IMR-90 (cell line): Measurements from ENCODE around the gene KPNA3. TPM values are rescaled to one million over a fixed set of nuclear protein-coding genes. Genes with fewer than 3 reads are reported as not detected.

Experiments
- ATAC-seq: fragments of 200-7000 bp; cut with Tn5 transposase; 2 replicates; pipeline ENCODE4 v1.9.1; 2020; ENCODE audit warnings: low read depth, mild to moderate bottlenecking, moderate library complexity
- BruUV-seq: library from RNA; stranded (reverse); fragments of 400-500 nt; replicated peaks from 2 replicates; lab custom pipeline; 2021; lab: Mats Ljungman, UMichigan
- CTCF ChIA-PET: fragments of 300-600 bp; formaldehyde crosslinking; extraction: SDS; loops from one replicate; lab custom pipeline; 2021; ENCODE audit warnings: antibody characterized with exemption; lab: Yijun Ruan, JAX
- POLR2A ChIA-PET: fragments of 300-600 bp; sonication (Branson Sonifier 250); formaldehyde crosslinking; loops from one replicate; lab custom pipeline; 2022; ENCODE audit warnings: antibody characterized with exemption; ENCODE audit not compliant: unreplicated experiment; lab: Charles Lee
- DNase-seq: peaks from one replicate; pipeline ENCODE4 v3.0.0; 2013
- H2AFZ ChIP-seq: replicated peaks from 2 replicates; pipeline ENCODE3; 2013; ENCODE audit warnings: low read length, mild to moderate bottlenecking; ENCODE audit not compliant: poor library complexity
- H2AK5ac ChIP-seq: 2 replicates; pipeline ENCODE4 v1.6.1; 2013; ENCODE audit warnings: low read depth, low read length, inconsistent platforms
- H2AK9ac ChIP-seq: replicated peaks from 2 replicates; pipeline ENCODE3; 2013; ENCODE audit warnings: mild to moderate bottlenecking, low read depth, low read length, moderate library complexity; ENCODE audit not compliant: poor library complexity
- H2BK120ac ChIP-seq: 2 replicates; pipeline ENCODE4 v1.6.1; 2013; ENCODE audit warnings: low read depth, low read length, inconsistent platforms
- H2BK15ac ChIP-seq: 3 replicates; pipeline ENCODE4 v1.6.1; 2013; ENCODE audit warnings: low read depth, low read length, inconsistent platforms
- H2BK20ac ChIP-seq: 2 replicates; pipeline ENCODE4 v1.6.1; 2013; ENCODE audit warnings: low read depth, mild to moderate bottlenecking, inconsistent platforms, low read length, moderate library complexity
- H2BK5ac ChIP-seq: 2 replicates; pipeline ENCODE4 v1.6.1; 2013; ENCODE audit warnings: mild to moderate bottlenecking, low read depth, low read length, inconsistent platforms; ENCODE audit not compliant: poor library complexity, severe bottlenecking
- H3K14ac ChIP-seq: replicated peaks from 2 replicates; pipeline ENCODE4 v1.6.1; 2013; ENCODE audit warnings: low read depth, low read length, inconsistent platforms
- H3K18ac ChIP-seq: 2 replicates; pipeline ENCODE4 v1.6.1; 2013; ENCODE audit warnings: low read depth, low read length, control low read depth
- H3K23ac ChIP-seq: 2 replicates; pipeline ENCODE4 v1.6.1; 2013; ENCODE audit warnings: low read depth, low read length, inconsistent platforms
- H3K27ac ChIP-seq: 2 replicates; pipeline ENCODE4 v1.5.1; 2013; ENCODE audit warnings: mild to moderate bottlenecking, control low read depth, low read length; ENCODE audit not compliant: insufficient read depth
- H3K27me3 ChIP-seq: 2 replicates; pipeline ENCODE4 v1.6.1; 2013; ENCODE audit warnings: low read length; ENCODE audit not compliant: control insufficient read depth, insufficient read depth
- H3K36me3 ChIP-seq: 2 replicates; pipeline ENCODE4 v1.6.1; 2013; ENCODE audit warnings: low read length, mixed read lengths; ENCODE audit not compliant: control insufficient read depth, insufficient read depth
- H3K4ac ChIP-seq: 2 replicates; pipeline ENCODE4 v1.6.1; 2013; ENCODE audit warnings: low read depth, low read length, inconsistent platforms
- H3K4me1 ChIP-seq: 2 replicates; pipeline ENCODE4 v1.6.1; 2013; ENCODE audit warnings: low read length, mixed read lengths; ENCODE audit not compliant: control insufficient read depth, insufficient read depth
- H3K4me2 ChIP-seq: 2 replicates; pipeline ENCODE4 v1.6.1; 2013; ENCODE audit warnings: low read depth, mild to moderate bottlenecking, control low read depth, low read length, moderate library complexity
- H3K4me3 ChIP-seq: 2 replicates; pipeline ENCODE4 v1.5.1; 2013; ENCODE audit warnings: low read depth, mild to moderate bottlenecking, control low read depth, low read length, moderate library complexity; ENCODE audit not compliant: insufficient read depth
- H3K56ac ChIP-seq: 2 replicates; pipeline ENCODE4 v1.6.1; 2013; ENCODE audit warnings: low read length, inconsistent platforms; ENCODE audit not compliant: insufficient read depth; ENCODE audit errors: extremely low read depth
- H3K79me1 ChIP-seq, 2 experiments: 2 replicates each; pipeline ENCODE4 v1.6.1; 2013; ENCODE audit warnings: low read length in 2 of 2, inconsistent platforms in 1 of 2, low read depth in 1 of 2
- H3K9ac ChIP-seq: 2 replicates; pipeline ENCODE4 v1.6.1; 2013; ENCODE audit warnings: low read depth, low read length, control low read depth
- H3K9me1 ChIP-seq: 2 replicates; pipeline ENCODE4 v1.6.1; 2013; ENCODE audit warnings: low read length, inconsistent platforms; ENCODE audit not compliant: insufficient read depth
- H3K9me3 ChIP-seq: 2 replicates; pipeline ENCODE4 v1.6.1; 2013; ENCODE audit warnings: low read length; ENCODE audit not compliant: control insufficient read depth, insufficient read depth
- H4K20me1 ChIP-seq: 2 replicates; pipeline ENCODE4 v1.6.1; 2013; ENCODE audit warnings: low read length, inconsistent platforms; ENCODE audit not compliant: insufficient read depth
- H4K5ac ChIP-seq: 2 replicates; pipeline ENCODE4 v1.6.1; 2013; ENCODE audit warnings: mild to moderate bottlenecking, low read depth, low read length, control low read depth
- H4K8ac ChIP-seq, 2 experiments: 2 replicates each; pipeline ENCODE4 v1.6.1; 2013; ENCODE audit warnings: low read depth in 2 of 2, low read length in 2 of 2, control low read depth in 1 of 2, inconsistent platforms in 1 of 2
- H4K91ac ChIP-seq: 2 replicates; pipeline ENCODE4 v1.6.1; 2013; ENCODE audit warnings: low read depth, low read length, inconsistent platforms; ENCODE audit not compliant: insufficient read depth
- CEBPB ChIP-seq: IDR thresholded peaks from 2 replicates; pipeline ENCODE4 v1.6.1; 2012; ENCODE audit warnings: low read depth, low read length, improper control_type of control experiment
- CHD1 ChIP-seq: IDR thresholded peaks from 2 replicates; pipeline ENCODE4 v1.6.1; 2012; ENCODE audit warnings: low read depth, low read length, improper control_type of control experiment
- CTCF ChIP-seq: conservative IDR thresholded peaks from 2 replicates; pipeline ENCODE4 v1.5.1; 2012; ENCODE audit warnings: mild to moderate bottlenecking, low read depth, low read length, improper control_type of control experiment
- MAZ ChIP-seq: IDR thresholded peaks from 2 replicates; pipeline ENCODE4 v1.6.1; 2012; ENCODE audit warnings: low read depth, mild to moderate bottlenecking, low read length, improper control_type of control experiment, moderate library complexity, borderline replicate concordance
- MXI1 ChIP-seq: IDR thresholded peaks from 2 replicates; pipeline ENCODE4 v1.6.1; 2012; ENCODE audit warnings: low read depth, mild to moderate bottlenecking, low read length, moderate library complexity, borderline replicate concordance
- NFE2L2 ChIP-seq: fragments of 150-350 bp; IDR thresholded peaks from 2 replicates; pipeline ENCODE4 v1.6.1; 2016; ENCODE audit warnings: low read depth, mild to moderate bottlenecking, low read length
- RAD21 ChIP-seq: IDR thresholded peaks from 2 replicates; pipeline ENCODE4 v1.6.1; 2012; ENCODE audit warnings: low read length, improper control_type of control experiment
- RFX5 ChIP-seq: IDR thresholded peaks from 2 replicates; pipeline ENCODE4 v1.8.0; 2012; ENCODE audit warnings: low read depth, mild to moderate bottlenecking, low read length, moderate library complexity
- SMC3 ChIP-seq: fragments of 150-350 bp; IDR thresholded peaks from 2 replicates; pipeline ENCODE4 v1.6.1; 2016; ENCODE audit warnings: low read depth, mild to moderate bottlenecking, antibody characterized with exemption, low read length, moderate library complexity
- WGBS, 2 experiments: methylation state at CpG; one replicate each; pipeline versions ENCODE4 v1.1.5 to v1.1.7; 2013; ENCODE audit warnings: missing lambda C conversion rate in 2 of 2; ENCODE audit not compliant: insufficient read length in 1 of 2; ENCODE audit errors: extremely low coverage in 2 of 2; 5-methylcytosine and 5-hydroxymethylcytosine counted together
- dilution Hi-C: fragments of 300-500 bp; cut with HindIII; formaldehyde crosslinking; loops from one replicate; pipeline ENCODE4 v1.14.3; 2018; ENCODE audit warnings: low sequenced_read_pairs; ENCODE audit not compliant: unreplicated experiment
- in situ Hi-C: fragments of 300-500 bp; cut with MboI; formaldehyde crosslinking; loops from 3 replicates; pipeline ENCODE4 v1.14.3; 2019; ENCODE audit warnings: low sequenced_read_pairs, inconsistent platforms, mixed read lengths
- intact Hi-C: fragments of 100-400 bp; cut with micrococcal nuclease; formaldehyde crosslinking; loops from 2 replicates; pipeline ENCODE4 v1.10.0; 2022
- polyA plus RNA-seq, 3 experiments: library from polyadenylated mRNA; depleted of rRNA; stranded (reverse); fragments of >200 nt; gene quantifications; 2 replicates each; pipeline ENCODE4 v1.2.3, GENCODE V29; 2012; ENCODE audit warnings: low replicate concordance in 1 of 3
- total RNA-seq: library from RNA; depleted of rRNA; stranded (reverse); fragments of >200 nt; gene quantifications from 2 replicates; pipeline ENCODE4 v1.2.3, GENCODE V29; 2012

Gene KPNA3
- total and polyA plus RNA-seq, 2 of the 4 experiments (the other 2 are of a cell fraction): 25.3 to 48.6 TPM

DNA sequence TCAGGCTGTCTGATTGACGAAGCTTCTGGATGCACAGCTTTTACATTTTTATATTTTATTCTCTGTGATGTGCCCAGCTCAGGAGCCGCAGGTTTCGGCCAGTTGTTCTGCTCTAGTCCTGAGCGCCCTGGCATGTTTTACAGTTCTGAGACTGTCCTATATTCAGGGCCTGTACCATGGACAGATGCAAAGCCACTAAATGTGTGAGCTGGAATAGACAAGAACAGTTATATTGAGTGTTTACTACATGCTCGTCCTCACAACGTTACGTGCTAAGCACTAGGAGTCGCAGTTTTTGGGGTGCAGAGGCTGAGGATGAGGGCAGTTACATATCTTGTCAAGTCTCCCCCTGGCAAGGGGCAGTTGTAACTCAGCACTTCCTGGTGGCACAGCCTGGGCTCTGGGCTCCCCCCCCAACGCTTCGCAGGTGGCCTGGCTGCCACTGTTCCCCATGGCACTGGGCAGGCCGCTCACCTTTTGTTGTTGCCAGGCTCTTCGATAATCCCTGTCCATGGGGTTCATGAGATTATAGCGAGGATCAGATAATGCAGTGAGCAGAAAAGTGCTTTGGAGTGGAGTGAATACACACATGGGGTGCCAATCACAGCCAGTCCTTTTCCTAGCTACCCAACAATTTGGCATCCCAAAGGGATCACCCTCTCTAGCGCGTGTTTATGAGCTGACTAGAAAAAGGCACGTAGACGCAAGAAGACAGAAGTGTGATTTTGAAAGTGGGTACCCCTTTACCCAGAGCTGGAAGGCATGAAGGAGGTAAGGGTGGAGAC lies 140.7 kb downstream of the KPNA3 start (continued):
- no peak for TF ChIP-seq CEBPB

GRCh38 chr13:49649963-49650312 lies 142.5 kb downstream of the KPNA3 start:
- POLR2A ChIA-PET: interaction anchor here (0.6 kb wide), 1 partner anchor 122 kb away, joined by 6 read pairs; no protein-coding TSS in a partner anchor
- peak; percentile 48 for DNase-seq

More at GRCh38 chr13:49649963-49650312, 142.5 kb downstream of the KPNA3 start:
- no peaks in the 10 kb centered on the region for H3K79me1 ChIP-seq
- peaks cover 15% of the 10 kb centered on the region for H3K4me1 ChIP-seq
- CTCF ChIA-PET: interaction anchor here (0.6 to 0.7 kb wide), 2 partner anchors 558 to 1426 kb away, joined by 3 to 4 read pairs; no protein-coding TSS in a partner anchor
- no peak overlapping the region for H3K9ac ChIP-seq
- H3K56ac ChIP-seq: no peak overlapping the region
- intact Hi-C loops: no loop called here
- peak overlapping the region; percentile 82 for H2BK20ac ChIP-seq
- H3K4me3 ChIP-seq: no peak overlapping the region
- peak overlapping the region; percentile 96 for H3K18ac ChIP-seq
- no peaks in the 10 kb centered on the region for H3K36me3 ChIP-seq
- peak overlapping the region; percentile 89 for H3K4me2 ChIP-seq
- no peaks in the 10 kb centered on the region for H3K27me3 ChIP-seq
- peak; percentile 63 for ATAC-seq
- H3K9me1 ChIP-seq: peaks cover 18% of the 10 kb centered on the region
- H3K14ac ChIP-seq: peak overlapping the region; percentile 39
- H3K27ac ChIP-seq: peak overlapping the region; percentile 94
- dilution Hi-C loops: no loop called here
- peak overlapping the region; percentile 33 for H4K5ac ChIP-seq
- peak overlapping the region; percentile 80 for H4K91ac ChIP-seq
- WGBS, 2 experiments: no CpG with 5 or more reads among the region's 2 CpGs
- peak overlapping the region; percentile 57 for H2BK120ac ChIP-seq
- peaks cover 4% of the 10 kb centered on the region; the same call in 1 of the 2 replicates for H4K20me1 ChIP-seq
- H3K4ac ChIP-seq: peak overlapping the region; percentile 73
- H2BK15ac ChIP-seq: peak overlapping the region; percentile 64
- H4K8ac ChIP-seq: peak overlapping the region; percentile 15 to 68; a peak in 3 of 4 replicates
- no TSS peak for BruUV-seq
- TF ChIP-seq MAZ (no peak), RFX5 (no peak), RAD21 (no peak), SMC3 (no peak), CHD1 (no peak), CTCF (no peak), MXI1 (no peak), CEBPB (peak; percentile 70), NFE2L2 (no peak)
- peak overlapping the region; percentile 29 for H2AFZ ChIP-seq
- in situ Hi-C loops: loop anchor here (25.0 kb wide), 2 partner anchors 1262 to 1412 kb away; partner anchors contain the start of gene RNASEH2B
- H2AK5ac ChIP-seq: peak overlapping the region; percentile 89
- no peaks in the 10 kb centered on the region for H3K9me3 ChIP-seq
- peak overlapping the region; percentile 80 for H3K23ac ChIP-seq
- peak overlapping the region; percentile 76 for H2BK5ac ChIP-seq
- H2AK9ac ChIP-seq: peak overlapping the region; percentile 8
